Hematopoietic multipotent progenitor cell treated with erythropoietin and hydrocortisone succinate and interleukin-3 and kit ligand, for 6 days (in vitro differentiated cells): ENCODE results near the gene SLCO4A1.

Source experiments
- DNase-seq: peaks from one replicate; pipeline ENCODE4 v3.0.0-alpha.2; 2015

The SLCO4A1 gene

GRCh38 chr20:62688083-62688482, 45.8 kb downstream of the SLCO4A1 start:
- no peak for DNase-seq

DNA sequence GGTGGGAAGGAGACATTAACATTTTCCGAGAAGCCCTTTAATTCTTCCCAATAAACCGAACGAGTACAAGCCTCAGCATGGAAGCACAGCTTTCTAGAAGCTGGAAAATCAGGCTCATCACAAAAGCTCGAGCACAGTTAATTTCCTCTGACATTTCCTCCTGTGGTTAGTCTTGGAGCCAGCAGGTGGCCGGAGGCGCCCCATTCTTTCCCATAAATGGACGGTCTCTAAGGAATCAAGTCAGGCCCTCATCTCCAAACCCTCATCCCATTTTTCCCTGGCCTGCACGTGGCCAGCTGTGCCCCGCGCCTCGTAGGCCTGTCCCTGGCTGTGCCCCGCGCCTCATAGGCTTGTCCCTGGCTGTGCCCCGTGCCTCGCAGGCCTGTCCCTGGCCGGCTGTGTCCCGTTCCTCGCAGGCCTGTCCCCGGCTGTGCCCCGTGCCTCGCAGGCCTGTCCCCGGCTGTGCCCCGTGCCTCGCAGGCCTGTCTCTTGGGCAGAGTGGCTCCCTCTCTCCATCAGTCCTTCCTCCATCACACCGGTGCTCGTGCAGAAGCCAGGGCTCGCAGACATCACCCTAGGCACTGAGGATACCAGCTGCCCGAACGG, 46.7 kb downstream of the SLCO4A1 start:
- DNase-seq, result no peak

DNA sequence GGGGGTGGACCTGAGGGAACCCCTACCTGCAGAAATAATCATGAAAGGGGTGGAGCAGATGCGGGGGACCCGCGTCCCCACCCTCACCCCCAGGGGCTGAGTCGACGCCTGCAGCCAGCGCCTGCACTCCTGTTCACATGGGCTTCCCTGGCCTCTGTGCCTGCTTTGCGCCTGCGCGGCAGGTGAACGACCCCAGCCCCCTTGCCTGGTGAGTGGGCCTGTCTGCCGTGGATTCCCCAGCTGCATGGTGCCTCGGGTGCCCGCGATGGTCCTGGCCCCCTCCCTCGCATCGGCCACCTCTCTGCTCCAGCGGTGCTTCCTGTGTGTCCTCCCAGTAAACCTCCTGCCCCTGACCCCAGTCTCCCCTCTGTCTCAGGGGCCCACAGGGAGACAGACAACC, 47.6 kb downstream of the SLCO4A1 start:
- DNase-seq, result no peak

DNA sequence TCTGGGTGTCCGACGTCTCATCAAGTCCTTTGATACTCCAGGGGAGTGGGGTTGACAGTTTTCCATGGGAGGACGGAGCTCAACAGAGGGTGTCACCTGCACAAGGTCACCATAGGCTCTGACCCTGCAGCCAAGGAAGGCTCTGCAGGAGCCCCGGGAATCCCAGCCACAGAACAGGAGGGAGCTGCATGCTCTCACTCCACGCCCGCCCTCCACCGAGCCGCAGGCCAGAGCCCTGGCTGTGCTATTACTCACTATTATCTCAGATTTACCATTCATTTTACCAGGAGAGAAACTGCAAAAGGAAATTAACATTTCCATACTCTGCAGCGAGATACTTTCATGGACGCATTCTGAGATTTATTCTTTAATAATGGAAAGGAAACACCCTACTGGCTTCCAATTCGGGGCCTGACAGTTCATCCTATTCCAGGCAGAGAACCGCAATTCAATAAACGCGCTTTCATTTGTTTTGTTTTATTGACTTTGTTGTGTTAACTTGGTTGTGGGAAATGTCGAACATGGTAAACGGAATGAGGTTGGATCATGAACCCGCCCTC, 48.0 kb downstream of the SLCO4A1 start:
- DNase-seq, result no peak

DNA sequence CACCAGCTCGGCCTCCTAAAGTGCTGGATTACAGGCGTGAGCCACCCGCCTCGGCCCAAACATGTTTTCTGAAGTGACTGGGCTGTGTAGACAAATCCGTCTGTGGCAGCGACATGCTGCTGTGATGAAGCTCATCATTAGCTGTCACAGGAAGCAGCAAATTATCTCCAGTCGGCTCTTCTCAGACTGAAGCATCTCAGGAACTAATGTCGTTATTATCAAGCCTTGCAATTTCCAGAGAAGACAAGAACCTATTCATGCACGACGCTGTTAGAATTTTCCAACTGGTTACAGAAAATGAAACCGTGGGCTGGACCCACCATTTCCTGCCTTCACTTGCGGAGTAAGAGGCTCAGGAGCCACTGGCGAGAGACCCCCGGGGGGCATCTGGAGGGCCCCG, 49.2 kb downstream of the SLCO4A1 start:
- DNase-seq, result no peak

- no peak for DNase-seq
Observed at GRCh38 chr20:62692176-62692575, 49.9 kb downstream of the SLCO4A1 start.

DNA sequence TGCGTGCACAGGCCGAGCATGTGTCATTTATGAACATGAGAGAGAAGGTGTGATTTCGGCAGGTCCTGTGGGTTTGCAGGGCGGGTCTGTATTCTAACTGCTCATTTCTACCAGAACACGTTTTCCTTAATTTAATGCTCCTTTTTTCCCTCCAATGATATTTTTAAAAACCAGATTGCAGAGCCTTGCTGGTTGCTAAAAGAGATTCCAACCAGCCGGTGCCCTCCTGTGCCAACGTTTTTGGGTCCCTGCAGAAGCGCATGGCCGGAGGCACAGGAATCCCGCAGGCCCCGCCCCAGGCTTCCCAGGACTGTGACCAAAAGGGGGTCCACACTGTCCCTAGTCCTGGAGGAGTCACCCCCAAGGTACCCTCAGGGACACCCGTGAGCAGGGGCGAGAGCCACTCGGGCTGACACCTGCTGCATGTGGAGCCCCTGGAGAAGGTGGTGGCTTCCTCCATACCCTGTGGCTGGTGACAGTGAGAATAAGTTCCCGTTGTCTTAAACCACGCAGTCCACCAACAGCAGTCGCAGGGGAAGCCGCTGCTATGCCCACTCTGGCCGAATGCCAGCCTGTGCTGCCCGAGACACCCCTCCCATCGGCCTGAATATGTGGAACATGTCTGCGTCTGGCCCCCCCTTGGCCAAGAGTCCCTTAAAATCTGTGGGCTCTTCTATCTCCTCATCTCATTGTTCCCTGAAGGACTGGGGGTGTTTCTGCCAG, 50.7 kb downstream of the SLCO4A1 start:
- DNase-seq, result no peak

DNA sequence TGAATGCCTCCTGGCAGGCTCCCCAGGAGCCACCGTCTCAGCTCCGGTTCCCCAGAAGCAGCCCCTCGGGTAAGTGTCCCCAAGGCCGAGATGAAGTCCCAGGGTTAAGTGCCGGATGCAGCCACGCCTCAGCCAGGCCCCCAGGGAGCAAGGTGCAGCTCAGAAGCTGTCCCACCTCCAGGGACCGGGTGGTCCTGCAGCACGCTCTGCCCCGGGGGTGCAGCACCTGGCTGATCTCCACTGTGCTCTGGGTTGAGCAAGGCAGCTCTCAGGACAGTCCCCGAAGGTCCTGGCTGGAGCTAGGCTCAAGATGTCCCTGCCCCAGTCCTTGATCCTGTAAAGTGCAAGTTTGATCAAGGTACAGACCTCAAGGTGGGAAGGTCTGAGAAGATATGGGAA, 51.2 kb downstream of the SLCO4A1 start:
- DNase-seq, result no peak

GRCh38 chr20:62694106-62694505, 51.8 kb downstream of the SLCO4A1 start:
- no peak for DNase-seq

- DNase-seq, result no peak
Observed at GRCh38 chr20:62694868-62695267, 52.6 kb downstream of the SLCO4A1 start.

DNA sequence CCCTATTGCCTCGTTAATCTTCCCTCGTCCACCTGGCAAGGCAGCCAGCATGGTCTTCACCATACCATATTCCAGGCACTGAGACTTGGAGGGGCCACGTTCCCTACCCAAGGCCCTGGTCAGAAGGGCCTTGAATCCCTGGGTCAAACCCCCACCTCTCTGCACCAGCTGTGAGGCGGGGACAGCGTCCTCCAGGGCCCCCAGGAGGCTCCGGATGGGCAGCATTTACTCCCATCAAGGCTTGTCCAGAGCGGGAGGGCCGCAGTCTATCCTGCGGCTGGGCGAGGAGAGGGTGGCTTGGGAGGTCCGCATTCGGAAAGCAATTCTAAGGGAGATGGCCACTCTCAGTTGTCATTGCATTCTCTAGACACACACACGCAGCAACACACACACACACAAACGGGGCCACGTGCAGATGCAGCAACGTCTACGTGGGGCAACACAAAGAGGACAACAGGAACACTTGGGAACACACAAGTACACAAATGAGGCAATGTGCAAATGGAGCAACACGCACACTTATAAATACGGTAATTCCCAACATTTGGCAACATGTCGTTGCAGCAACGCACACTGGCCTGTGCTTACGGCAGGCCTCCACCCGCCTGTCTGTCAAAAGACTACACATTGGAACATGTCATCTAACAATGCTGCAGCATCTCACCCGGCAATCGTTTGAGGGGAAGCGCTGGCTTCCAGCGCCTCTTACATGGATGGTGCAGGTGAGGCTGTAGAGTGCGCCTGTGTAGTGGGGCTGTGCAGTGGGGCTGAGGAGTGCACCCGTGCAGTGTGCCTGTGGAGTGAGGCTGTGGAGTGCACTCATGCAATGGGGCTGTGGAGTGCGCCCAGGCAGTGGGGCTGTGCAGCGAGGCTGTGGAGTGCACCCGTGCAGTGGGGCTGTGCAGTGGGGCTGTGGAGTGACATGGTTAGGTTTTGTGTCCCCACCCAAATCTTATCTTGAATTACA, 53.4 kb downstream of the SLCO4A1 start:
- no peak for DNase-seq

GRCh38 chr20:62696434-62696957, 54.2 kb downstream of the SLCO4A1 start:
- DNase-seq, result no peak

- no peak for DNase-seq
Observed at GRCh38 chr20:62696989-62697388, 54.7 kb downstream of the SLCO4A1 start.

DNA sequence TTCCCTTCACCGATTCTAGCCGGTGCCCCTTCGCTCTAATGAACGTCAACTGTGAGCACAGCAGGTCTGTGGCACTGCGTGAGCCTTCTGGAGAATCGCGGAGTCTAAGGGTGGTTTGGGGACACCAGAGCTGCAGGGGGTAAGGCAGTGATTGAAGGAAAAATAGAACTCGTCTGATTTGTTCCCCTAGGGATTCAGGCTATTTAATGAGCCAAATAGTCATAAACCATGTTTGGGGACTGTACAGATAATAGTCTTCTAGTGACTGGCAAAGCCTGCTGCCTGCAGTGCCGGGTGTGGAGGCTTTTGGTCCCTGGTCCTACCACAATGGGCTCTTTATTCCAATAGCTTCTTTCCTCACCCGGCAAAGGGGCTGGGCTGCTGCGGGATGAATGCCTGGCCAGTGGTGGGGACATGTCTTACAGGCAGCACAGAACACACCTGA, 55.2 kb downstream of the SLCO4A1 start:
- no peak for DNase-seq

DNA sequence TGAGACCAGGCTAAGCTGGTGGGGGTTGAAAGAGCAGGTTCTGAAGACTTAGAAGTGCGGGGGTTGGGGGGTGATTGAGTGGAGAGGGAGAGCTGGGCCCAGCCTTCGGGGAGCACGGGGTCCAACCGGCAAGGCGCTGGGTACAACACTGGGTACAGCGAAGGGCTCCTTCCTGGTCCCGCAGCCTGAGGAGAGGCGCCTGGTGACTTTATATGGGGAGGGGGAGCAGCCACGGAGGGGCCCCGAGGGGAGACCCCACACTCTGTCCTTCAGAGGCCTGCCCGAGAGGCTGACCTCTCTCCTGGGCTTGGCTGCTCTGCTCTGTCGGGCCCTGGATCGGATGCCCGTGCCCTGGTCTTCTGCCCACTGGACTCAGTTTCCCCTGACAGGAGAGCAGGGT, 55.9 kb downstream of the SLCO4A1 start:
- DNase-seq, result no peak

DNA sequence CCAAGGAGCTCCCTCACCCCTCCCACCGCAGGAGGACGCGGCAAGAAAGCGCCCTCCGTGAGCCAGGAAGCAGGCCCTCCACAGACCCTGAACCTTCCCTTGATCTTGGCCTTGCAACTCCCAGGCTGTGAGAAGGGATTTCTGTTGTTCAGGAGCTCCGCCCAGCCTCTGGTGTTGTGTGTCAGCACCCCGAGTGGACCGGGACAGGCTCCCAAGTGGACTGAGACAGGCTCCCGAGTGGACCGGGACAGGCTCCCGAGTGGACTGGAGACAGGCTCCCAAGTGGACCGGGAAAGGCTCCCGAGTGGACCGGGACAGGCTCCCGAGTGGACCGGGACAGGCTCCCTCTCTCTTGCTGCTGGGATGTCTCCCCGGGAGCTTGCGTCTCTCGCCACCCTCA, 57.0 kb downstream of the SLCO4A1 start:
- no peak for DNase-seq

GRCh38 chr20:62699741-62700140, 57.4 kb downstream of the SLCO4A1 start:
- DNase-seq, result no peak

GRCh38 chr20:62700261-62700930, 58.1 kb downstream of the SLCO4A1 start:
- no peak for DNase-seq

- no peak for DNase-seq
Observed at GRCh38 chr20:62701161-62702012, 59.1 kb downstream of the SLCO4A1 start.

GRCh38 chr20:62702013-62702300, 59.7 kb downstream of the SLCO4A1 start:
- no peak for DNase-seq
